ENCODE results near the gene VANGL2.

- TF ChIP-seq CTCF (conservative IDR thresholded peaks at IDR 0.05) (no peak), ZFX (IDR thresholded peaks at IDR 0.05) (no peak)
Measured at GRCh38 chr1:160460214-160460642, 59.9 kb downstream of the VANGL2 start.

All from C4-2B (cell line).